Body of pancreas (tissue), 4 donors: ENCODE measurements around the gene WNT3A.

Experiments used
- POLR2A ChIP-seq, 3 donors: fragments of 450-650 bp; IDR thresholded peaks; one replicate each; pipeline ENCODE4 v1.6.1; 2016; ENCODE audit warnings: antibody characterized with exemption in 3 of 3, mild to moderate bottlenecking in 2 of 3
- TF ChIP-seq, protein P1 (sequence below), 7 experiments: fragments of 450-650 bp in 4 of 7; fragments of 200-600 bp in 3 of 7; sonication (generic) in 3 of 7; IDR thresholded peaks; one replicate each; pipeline ENCODE4 v1.5.1; 2016 to 2019; ENCODE audit warnings: antibody characterized with exemption in 7 of 7

DNA sequence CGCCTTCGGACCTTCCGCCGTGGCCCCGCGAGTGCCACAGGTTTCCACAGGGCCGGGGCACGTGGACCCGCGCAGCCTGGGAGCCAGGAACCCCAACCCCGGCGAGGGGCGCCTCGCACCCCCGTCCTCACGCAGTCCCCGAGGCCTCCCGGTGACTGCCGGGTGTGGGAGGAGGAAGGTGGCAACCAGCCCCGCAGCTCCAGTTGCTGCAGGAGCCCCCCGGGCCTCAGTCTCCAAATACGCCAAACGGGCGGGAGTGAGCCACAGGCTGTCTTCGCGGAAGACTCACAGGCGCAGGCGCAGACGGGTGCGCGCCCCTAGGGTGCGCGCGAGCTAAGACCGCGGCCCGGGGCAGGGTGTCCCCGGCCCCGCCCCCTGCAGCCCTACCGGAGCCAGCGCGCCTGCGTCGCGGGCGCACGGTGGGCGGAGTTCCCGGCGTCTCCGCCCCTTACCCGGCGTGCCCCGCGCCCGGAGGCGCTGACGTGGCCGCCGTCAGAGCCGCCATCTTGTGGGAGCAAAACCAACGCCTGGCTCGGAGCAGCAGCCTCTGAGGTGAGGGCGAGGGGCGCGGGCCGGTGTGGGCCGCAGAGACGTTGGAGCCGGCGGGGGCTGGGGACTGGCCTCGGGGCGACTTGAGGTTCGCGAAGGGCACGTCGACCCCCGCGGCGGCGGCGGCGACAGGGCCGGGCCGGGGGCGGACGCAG, 75.6 kb downstream of the WNT3A start, which contains the start of gene ARF1:
- TF ChIP-seq POLR2A (IDR thresholded peaks at IDR 0.05), result peak; percentile 75 to 92 (median 81)
- TF ChIP-seq, protein P1, sequence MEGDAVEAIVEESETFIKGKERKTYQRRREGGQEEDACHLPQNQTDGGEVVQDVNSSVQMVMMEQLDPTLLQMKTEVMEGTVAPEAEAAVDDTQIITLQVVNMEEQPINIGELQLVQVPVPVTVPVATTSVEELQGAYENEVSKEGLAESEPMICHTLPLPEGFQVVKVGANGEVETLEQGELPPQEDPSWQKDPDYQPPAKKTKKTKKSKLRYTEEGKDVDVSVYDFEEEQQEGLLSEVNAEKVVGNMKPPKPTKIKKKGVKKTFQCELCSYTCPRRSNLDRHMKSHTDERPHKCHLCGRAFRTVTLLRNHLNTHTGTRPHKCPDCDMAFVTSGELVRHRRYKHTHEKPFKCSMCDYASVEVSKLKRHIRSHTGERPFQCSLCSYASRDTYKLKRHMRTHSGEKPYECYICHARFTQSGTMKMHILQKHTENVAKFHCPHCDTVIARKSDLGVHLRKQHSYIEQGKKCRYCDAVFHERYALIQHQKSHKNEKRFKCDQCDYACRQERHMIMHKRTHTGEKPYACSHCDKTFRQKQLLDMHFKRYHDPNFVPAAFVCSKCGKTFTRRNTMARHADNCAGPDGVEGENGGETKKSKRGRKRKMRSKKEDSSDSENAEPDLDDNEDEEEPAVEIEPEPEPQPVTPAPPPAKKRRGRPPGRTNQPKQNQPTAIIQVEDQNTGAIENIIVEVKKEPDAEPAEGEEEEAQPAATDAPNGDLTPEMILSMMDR (IDR thresholded peaks at IDR 0.05), result peak in 2 of 7 experiments; percentile 28 to 42
